Adrenal gland (tissue), 12 donors: ENCODE results near the gene DMXL2. TPM values are rescaled to one million over a fixed set of nuclear protein-coding genes. Genes with fewer than 3 reads are reported as not detected.

Experiments
- DNase-seq, 7 donors: peaks; one replicate each; pipeline ENCODE4 v3.0.0-alpha.2; 2019 to 2020
- H3K27ac ChIP-seq, 5 donors: fragments of 200-600 bp; sonication (generic) in 4 of 5; 1 replicate in 3 of 5; 2 replicates in 2 of 5; pipeline versions ENCODE4 v1.5.1 to v1.8.0; 2016 to 2020; ENCODE audit warnings: mild to moderate bottlenecking in 1 of 5
- H3K27me3 ChIP-seq: fragments of 200-600 bp; 2 replicates; pipeline ENCODE4 v1.8.0; 2021
- H3K36me3 ChIP-seq, 2 donors: fragments of 200-600 bp; replicated peaks in 1 of 2; 1 replicate in 1 of 2; 2 replicates in 1 of 2; pipeline versions ENCODE4 v1.5.1 to v1.8.0; 2018 to 2022
- H3K4me1 ChIP-seq, 2 donors: fragments of 200-600 bp; replicated peaks in 1 of 2; 1 replicate in 1 of 2; 2 replicates in 1 of 2; pipeline versions ENCODE4 v1.5.1 to v1.8.0; 2018 to 2021
- H3K4me3 ChIP-seq, 4 donors: fragments of 200-600 bp; sonication (generic) in 3 of 4; one replicate each; pipeline ENCODE4 v1.5.1; 2016 to 2018
- H3K9me3 ChIP-seq, 3 donors: fragments of 200-600 bp; sonication (generic) in 1 of 3; replicated peaks in 1 of 3; 1 replicate in 2 of 3; 2 replicates in 1 of 3; pipeline versions ENCODE4 v1.5.1 to v1.8.0; 2016 to 2021
- POLR2A ChIP-seq, 2 donors: fragments of 450-650 bp; IDR thresholded peaks; one replicate each; pipeline ENCODE4 v1.6.1; 2017; ENCODE audit warnings: antibody characterized with exemption in 2 of 2, mild to moderate bottlenecking in 2 of 2, moderate library complexity in 1 of 2
- WGBS, 4 donors: extraction: QIAGEN DNeasy Blood & Tissue Kit in 2 of 4; methylation state at CpG; one replicate each; pipeline versions ENCODE4 v1.1.5 to v1.1.7; 2013 to 2017; 5-methylcytosine and 5-hydroxymethylcytosine counted together
- intact Hi-C, 2 donors: fragments of 100-400 bp; cut with DNase I; formaldehyde crosslinking; loops; one replicate each; pipeline versions ENCODE4 v1.14.1 to v1.15.0; 2022 to 2023
- polyA plus RNA-seq, 3 donors: library from polyadenylated mRNA; stranded (reverse); fragments of 200-250 nt in 2 of 3; fragments of 350-450 nt in 1 of 3; fragmentation: Illumina TruSeq in 1 of 3; extraction: RNeasy Lipid Tissue Mini Kit (QIAGEN cat#74804) in 1 of 3; gene quantifications; one replicate each; pipeline ENCODE4 v1.2.3, GENCODE V29; 2013 to 2014
- total RNA-seq, 9 donors: library from RNA; depleted of rRNA in 4 of 9; stranded (reverse); fragments of >200 nt in 4 of 9; fragments of 120-200 nt in 1 of 9; fragmentation: NEBNext Ultra II Directional in 1 of 9; extraction: Animal tissue kit (Norgen Biotek cat#: 25700) in 1 of 9; gene quantifications; one replicate each; pipeline versions ENCODE4 v1.1.0 to v1.2.4, GENCODE V29; 2013 to 2023
- TF ChIP-seq, protein P1 (sequence below), 6 experiments: fragments of 450-650 bp in 4 of 6; fragments of 200-600 bp in 2 of 6; sonication (generic) in 1 of 6; IDR thresholded peaks; 1 replicate in 5 of 6; 2 replicates in 1 of 6; pipeline versions ENCODE4 v1.5.1 to v1.8.0; 2016 to 2021; ENCODE audit warnings: antibody characterized with exemption in 6 of 6, mild to moderate bottlenecking in 2 of 6, moderate library complexity in 1 of 6
- donor health status: healthy with polysubstance abuse.
- donor health status: Bipolar disorder and iron deficiency.
- donor health status: DM: yes; HTN: yes; CAD: no.
- donor health status: DM: no; HTN: no; CAD: no.
- donor health status: DM: no; HTN: no; CAD: no.
- donor health status: DM: yes; HTN: yes; CAD: no.

The DMXL2 gene
- total and polyA plus RNA-seq, 12 donors, result 19.6 to 51.4 (median 24.8) TPM

DNA sequence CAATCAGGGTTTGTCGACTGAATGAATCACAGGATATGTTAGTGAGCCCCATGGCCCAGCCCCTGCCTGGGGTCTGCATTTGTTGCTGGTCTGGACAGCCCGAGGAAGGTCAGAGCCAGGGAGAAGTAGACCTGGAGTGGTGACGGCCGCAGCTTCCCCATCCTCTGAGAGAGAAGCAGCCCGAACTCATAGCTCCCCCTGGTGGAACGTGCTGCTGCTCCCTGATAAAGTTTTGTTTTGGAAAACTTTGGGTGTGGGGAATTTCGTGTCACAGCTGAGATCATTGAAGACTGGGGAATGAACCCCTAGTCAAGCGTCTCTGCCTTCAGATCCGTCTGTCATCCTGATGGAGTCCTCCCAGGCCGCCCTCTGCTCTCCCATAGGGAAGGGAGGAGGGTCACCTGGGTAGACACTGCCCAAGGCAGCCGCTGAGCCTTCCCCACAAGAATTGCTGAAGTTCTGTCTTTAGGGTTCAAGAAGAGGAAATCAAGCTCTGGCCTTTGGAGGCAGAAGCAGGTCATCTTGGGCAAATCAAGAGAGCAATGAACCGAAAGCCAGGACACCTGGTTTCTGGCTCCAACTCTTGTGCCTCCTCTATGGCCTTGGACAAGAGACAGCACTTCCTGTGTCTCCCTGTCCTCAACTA is 220.6 kb downstream of the DMXL2 start:
- DNase-seq, result peak; percentile 8 to 66 (median 52)

DNA sequence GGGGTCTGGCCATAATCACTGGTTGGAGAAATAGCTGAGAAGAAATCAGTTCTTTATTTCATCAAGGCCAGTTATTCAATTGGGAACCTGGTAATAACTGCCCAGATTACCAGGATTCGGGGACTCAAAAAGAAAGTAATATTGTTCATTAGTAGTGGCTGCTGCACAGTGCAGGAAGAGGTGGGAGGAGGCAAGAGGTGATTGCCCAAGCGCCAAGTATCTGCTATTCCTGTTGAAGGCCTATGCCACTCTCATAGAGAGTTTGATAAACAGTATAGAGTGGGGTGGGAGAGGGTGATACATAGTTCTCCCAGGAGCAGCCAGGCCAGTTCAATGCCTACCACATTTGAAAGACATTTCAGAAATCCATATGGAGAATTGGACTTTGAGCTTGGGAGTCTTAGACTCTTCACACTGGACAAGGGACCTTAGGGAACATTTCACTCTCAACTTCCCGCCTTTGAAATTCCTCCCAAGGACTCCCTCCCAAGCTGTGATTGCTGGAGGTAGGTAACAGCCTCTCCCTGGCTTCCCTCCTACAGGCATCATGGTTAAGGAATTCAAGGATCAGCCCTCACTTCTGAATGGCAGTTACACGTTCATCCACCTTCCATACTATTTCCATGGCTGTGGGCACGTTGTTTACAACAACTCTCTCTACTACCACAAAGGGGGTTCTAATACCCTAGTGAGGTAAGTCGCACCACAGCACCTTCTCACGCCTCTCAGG is 221.4 kb downstream of the DMXL2 start:
- intact Hi-C loops, result no loop called here
- no peaks in the 10 kb centered on the region for H3K36me3 ChIP-seq
- DNase-seq, result no peak
- 75 to 91% (median 87%) methylated on average over 7 of the region's 7 CpGs for WGBS, 4 donors
- TF ChIP-seq, protein P1, sequence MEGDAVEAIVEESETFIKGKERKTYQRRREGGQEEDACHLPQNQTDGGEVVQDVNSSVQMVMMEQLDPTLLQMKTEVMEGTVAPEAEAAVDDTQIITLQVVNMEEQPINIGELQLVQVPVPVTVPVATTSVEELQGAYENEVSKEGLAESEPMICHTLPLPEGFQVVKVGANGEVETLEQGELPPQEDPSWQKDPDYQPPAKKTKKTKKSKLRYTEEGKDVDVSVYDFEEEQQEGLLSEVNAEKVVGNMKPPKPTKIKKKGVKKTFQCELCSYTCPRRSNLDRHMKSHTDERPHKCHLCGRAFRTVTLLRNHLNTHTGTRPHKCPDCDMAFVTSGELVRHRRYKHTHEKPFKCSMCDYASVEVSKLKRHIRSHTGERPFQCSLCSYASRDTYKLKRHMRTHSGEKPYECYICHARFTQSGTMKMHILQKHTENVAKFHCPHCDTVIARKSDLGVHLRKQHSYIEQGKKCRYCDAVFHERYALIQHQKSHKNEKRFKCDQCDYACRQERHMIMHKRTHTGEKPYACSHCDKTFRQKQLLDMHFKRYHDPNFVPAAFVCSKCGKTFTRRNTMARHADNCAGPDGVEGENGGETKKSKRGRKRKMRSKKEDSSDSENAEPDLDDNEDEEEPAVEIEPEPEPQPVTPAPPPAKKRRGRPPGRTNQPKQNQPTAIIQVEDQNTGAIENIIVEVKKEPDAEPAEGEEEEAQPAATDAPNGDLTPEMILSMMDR (IDR thresholded peaks at IDR 0.05), result no peak
- TF ChIP-seq POLR2A (IDR thresholded peaks at IDR 0.05), result no peak
- no peaks in the 10 kb centered on the region for H3K27me3 ChIP-seq
- H3K4me3 ChIP-seq, result no peak overlapping the region
- H3K4me1 ChIP-seq, result no peaks in the 10 kb centered on the region
- H3K27ac ChIP-seq, result no peak overlapping the region
- H3K9me3 ChIP-seq, result no peaks in the 10 kb centered on the region

More for the DNA sequence above, 220.6 kb downstream of the DMXL2 start:
- no peak overlapping the region for H3K4me3 ChIP-seq
- 38 to 47% (median 39%) methylated on average over 5 to 12 of the region's 12 CpGs for WGBS, 4 donors
- H3K9me3 ChIP-seq, result no peaks in the 10 kb centered on the region
- TF ChIP-seq POLR2A (IDR thresholded peaks at IDR 0.05), result no peak
- TF ChIP-seq, protein P1 (IDR thresholded peaks at IDR 0.05), result peak; percentile 26 to 56 (median 38)
- intact Hi-C loops, result no loop called here
- H3K4me1 ChIP-seq, result no peaks in the 10 kb centered on the region
- no peak overlapping the region for H3K27ac ChIP-seq
- H3K27me3 ChIP-seq, result no peaks in the 10 kb centered on the region
- H3K36me3 ChIP-seq, result no peaks in the 10 kb centered on the region

DNA sequence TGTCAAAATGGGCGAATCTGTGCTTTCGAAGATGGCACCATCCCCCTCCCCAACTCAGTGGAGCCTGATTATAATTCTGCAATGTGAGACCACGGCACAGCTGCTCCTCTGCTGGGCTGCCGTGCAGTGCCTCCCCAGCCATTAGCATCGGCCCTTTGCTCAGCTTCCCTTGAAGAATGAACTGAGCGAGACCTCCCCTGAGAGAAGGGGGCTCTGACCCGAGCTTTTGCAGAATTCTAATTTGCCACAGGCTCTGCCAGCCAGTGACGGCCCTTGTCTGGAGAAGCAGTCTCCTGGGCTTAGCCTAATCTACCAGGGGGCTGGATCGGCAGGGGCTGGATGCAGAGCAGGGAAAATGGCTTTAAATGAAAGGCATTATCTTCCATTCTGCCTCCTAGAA is 223.9 kb downstream of the DMXL2 start:
- DNase-seq, result no peak
- Histone ChIP-seq H3K27me3 (no peaks in the 10 kb centered on the region), H3K36me3 (no peaks in the 10 kb centered on the region), H3K4me1 (no peaks in the 10 kb centered on the region), H3K4me3 (no peak overlapping the region), H3K9me3 (no peaks in the 10 kb centered on the region), H3K27ac (no peak overlapping the region)
- TF ChIP-seq, protein P1 (IDR thresholded peaks at IDR 0.05), result no peak
- intact Hi-C loops, result no loop called here
- 64 to 78% (median 71%) methylated on average over 3 to 9 of the region's 9 CpGs for WGBS, 4 donors

Other genes starting within 250 kb of the DMXL2 start
- 10 to 100 TPM in 1 of 9 donors, 1 to 10 TPM in 3, under 1 TPM in 3, not detected in 2; 0.14 to 12.2 (median 2.2) TPM for gene SCG3, start 58.7 kb upstream of the DMXL2 start, total RNA-seq
- gene SCG3, start 58.7 kb upstream of the DMXL2 start, polyA plus RNA-seq, result 10 to 100 TPM in 1 of 3 donors, 1 to 10 TPM in 2; 3.4 to 18.5 (median 6.9) TPM
- gene LYSMD2, start 114.9 kb upstream of the DMXL2 start, total RNA-seq, result 10 to 100 TPM; 13.3 to 56.3 (median 24.2) TPM
- 10 to 100 TPM; 11.3 to 32.5 (median 14.1) TPM for gene LYSMD2, start 114.9 kb upstream of the DMXL2 start, polyA plus RNA-seq
- gene TMOD2, start 128.8 kb upstream of the DMXL2 start, total RNA-seq, result 10 to 100 TPM in 3 of 9 donors, 1 to 10 TPM in 6; 3.7 to 13.2 (median 8.6) TPM
- 1 to 10 TPM; 1.4 to 6.5 (median 4.1) TPM for gene TMOD2, start 128.8 kb upstream of the DMXL2 start, polyA plus RNA-seq
- gene TMOD3, start 206.9 kb upstream of the DMXL2 start, total RNA-seq, result 10 to 100 TPM; 17.4 to 42.5 (median 25.5) TPM
- gene TMOD3, start 206.9 kb upstream of the DMXL2 start, polyA plus RNA-seq, result 10 to 100 TPM in 1 of 3 donors, 1 to 10 TPM in 2; 3.9 to 18.3 (median 5.5) TPM